GM21528 (cell line): ENCODE results near the gene CPT1A.

Experiments used
- ATAC-seq: cut with Tn5 transposase; IDR thresholded peaks from one replicate; pipeline ENCODE4 v1.9.1; 2021; ENCODE audit warnings: mild to moderate bottlenecking, moderate library complexity; ENCODE audit not compliant: unreplicated experiment, low FRiP score

Gene CPT1A

GRCh38 chr11:68722143-68722542 is 119.6 kb downstream of the CPT1A start:
- no peak for ATAC-seq

GRCh38 chr11:68721075-68721474 is 120.6 kb downstream of the CPT1A start:
- ATAC-seq, result no peak

DNA sequence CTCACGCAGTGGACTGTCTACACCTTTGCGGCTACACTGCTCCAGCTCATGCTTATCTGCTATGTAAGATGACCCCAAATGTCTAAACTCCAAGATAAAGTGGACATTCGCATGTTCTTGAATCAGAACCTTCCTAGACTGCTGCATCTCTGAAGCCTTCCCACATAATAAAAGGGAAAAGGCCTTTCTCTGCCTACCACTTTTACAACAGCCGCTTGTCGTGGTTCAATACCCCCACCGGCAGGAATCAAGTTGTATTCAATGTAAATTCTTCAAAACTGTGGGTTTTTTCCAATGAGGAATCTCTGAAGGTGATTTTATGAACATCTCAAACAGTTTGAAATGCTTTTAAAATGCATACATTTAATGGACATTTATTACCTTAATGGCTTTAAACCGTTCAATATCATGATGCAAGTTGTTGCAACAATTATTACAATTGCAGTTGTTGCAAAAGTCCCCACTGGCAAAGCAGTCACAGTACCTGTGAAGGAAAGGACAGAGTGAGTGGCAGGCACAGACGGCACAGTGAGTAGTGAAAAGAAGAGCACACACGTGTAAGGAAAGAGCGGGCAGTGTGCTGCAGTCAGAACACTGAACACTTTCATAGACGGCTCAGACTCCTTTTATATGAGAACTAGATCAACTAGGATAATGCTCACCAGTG is 126.1 kb downstream of the CPT1A start:
- no peak for ATAC-seq

GRCh38 chr11:68714060-68714856 is 127.5 kb downstream of the CPT1A start:
- no peak for ATAC-seq

DNA sequence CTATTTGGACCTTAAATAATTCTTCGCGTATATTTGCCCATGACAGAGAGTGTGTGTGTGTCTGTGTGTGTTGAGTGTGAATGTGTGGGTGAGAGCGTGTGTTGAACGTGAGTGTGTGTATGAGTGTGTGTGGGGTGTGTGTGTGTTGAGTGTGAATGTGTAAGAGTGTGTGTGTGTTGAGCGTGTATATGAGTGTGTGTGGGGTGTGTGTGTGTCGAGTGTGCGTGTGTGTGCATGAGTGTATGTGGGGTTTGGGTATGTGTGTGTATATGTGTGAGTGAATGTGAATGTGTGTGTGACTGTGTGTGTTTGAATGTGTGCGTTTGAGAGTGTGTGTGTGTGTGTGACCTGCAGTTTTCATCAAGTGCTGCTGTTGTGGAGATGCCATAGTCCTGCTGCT is 130.6 kb downstream of the CPT1A start:
- ATAC-seq, result no peak

DNA sequence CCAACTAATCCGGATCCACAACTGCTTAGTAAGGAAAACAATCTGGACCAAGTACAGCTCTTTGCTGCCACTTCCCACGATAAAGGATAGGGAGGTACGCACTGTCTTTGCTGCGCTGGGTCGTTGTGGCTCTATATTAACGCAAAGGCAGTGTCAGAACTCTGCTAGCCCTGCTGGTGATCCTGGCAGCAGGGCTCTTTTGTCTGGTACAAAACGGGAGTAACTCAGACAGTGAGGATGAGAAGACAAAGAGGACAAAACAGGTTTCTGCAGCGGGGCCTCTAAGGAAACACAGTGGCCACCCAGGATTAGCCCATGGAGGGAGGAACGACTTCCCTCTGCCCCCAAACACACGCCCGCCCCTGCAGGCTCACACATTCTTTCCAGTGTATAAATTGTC is 131.3 kb downstream of the CPT1A start:
- no peak for ATAC-seq

- ATAC-seq, result no peak
Observed at GRCh38 chr11:68709062-68709461, 132.7 kb downstream of the CPT1A start.

- ATAC-seq, result no peak
Observed at GRCh38 chr11:68707527-68707926, 134.2 kb downstream of the CPT1A start.

GRCh38 chr11:68704887-68705286 is 136.8 kb downstream of the CPT1A start:
- no peak for ATAC-seq
